HepG2 (cell line): ENCODE results near the gene CUTC. TPM values are rescaled to one million over a fixed set of nuclear protein-coding genes. Genes with fewer than 3 reads are reported as not detected.

Experiments
- CREB3 ChIP-seq: sonication (generic); formaldehyde crosslinking; IDR thresholded peaks from 2 replicates; pipeline ENCODE4 v1.5.0; 2020; ENCODE audit warnings: missing genetic modification reagents
- EZH2 ChIP-seq: conservative IDR thresholded peaks from 2 replicates; pipeline ENCODE4 v1.6.1; 2012; ENCODE audit warnings: mild to moderate bottlenecking, low read depth, low read length, moderate library complexity
- FIP1L1 ChIP-seq: fragments of 200-400 bp; formaldehyde crosslinking; IDR thresholded peaks from 2 replicates; pipeline ENCODE4 v1.6.1; 2018; ENCODE audit warnings: low read depth, mild to moderate bottlenecking, low read length, moderate library complexity, borderline replicate concordance; ENCODE audit not compliant: insufficient read depth
- GLI4 ChIP-seq: sonication (generic); formaldehyde crosslinking; IDR thresholded peaks from 2 replicates; pipeline ENCODE4 v1.5.1; 2020; ENCODE audit warnings: missing genetic modification reagents, mild to moderate bottlenecking, moderate library complexity, borderline replicate concordance
- GMEB1 ChIP-seq: sonication (generic); formaldehyde crosslinking; IDR thresholded peaks from 2 replicates; pipeline ENCODE4 v1.5.1; 2020; ENCODE audit warnings: missing genetic modification reagents, mild to moderate bottlenecking, borderline replicate concordance
- HHEX ChIP-seq: IDR thresholded peaks from 2 replicates; pipeline ENCODE4 v1.6.1; 2016; ENCODE audit warnings: control low read depth
- KDM1A ChIP-seq: IDR thresholded peaks from 2 replicates; pipeline ENCODE4 v1.6.1; 2016; ENCODE audit warnings: missing compliant biosample characterization
- MEIS2 ChIP-seq: sonication (generic); formaldehyde crosslinking; IDR thresholded peaks from 2 replicates; pipeline ENCODE4 v1.9.0; 2021; ENCODE audit warnings: mild to moderate bottlenecking, missing genetic modification reagents
- PATZ1 ChIP-seq: sonication (generic); formaldehyde crosslinking; IDR thresholded peaks from 2 replicates; pipeline ENCODE4 v1.4.0; 2020; ENCODE audit warnings: missing genetic modification reagents
- RERE ChIP-seq: IDR thresholded peaks from 2 replicates; pipeline ENCODE4 v1.6.1; 2016; ENCODE audit warnings: low read depth, missing genetic modification reagents, missing compliant biosample characterization
- RFX1 ChIP-seq: fragments of 450-650 bp; IDR thresholded peaks from 2 replicates; pipeline ENCODE4 v1.6.1; 2017
- SNAPC5 ChIP-seq: sonication (generic); formaldehyde crosslinking; IDR thresholded peaks from 2 replicates; pipeline ENCODE4 v1.8.1; 2023; ENCODE audit warnings: mild to moderate bottlenecking, missing genetic modification reagents, borderline replicate concordance
- THAP9 ChIP-seq: sonication (generic); formaldehyde crosslinking; IDR thresholded peaks from 2 replicates; pipeline ENCODE4; 2020; ENCODE audit warnings: missing genetic modification reagents, mild to moderate bottlenecking, borderline replicate concordance
- ZNF674 ChIP-seq: sonication (generic); formaldehyde crosslinking; IDR thresholded peaks from 2 replicates; pipeline ENCODE4 v1.5.0; 2020; ENCODE audit warnings: low read depth, mild to moderate bottlenecking, missing genetic modification reagents
- polyA plus RNA-seq, 8 experiments: library from polyadenylated mRNA; depleted of rRNA in 3 of 8; stranded (reverse) in 7 of 8; unstranded in 1 of 8; fragments of >200 nt; fragmentation: Illumina TruSeq in 4 of 8; extraction: Trizol in 4 of 8; gene quantifications; 2 replicates each; pipeline versions ENCODE4 v1.2.1 to v1.2.3, GENCODE V29; 2011 to 2016; ENCODE audit warnings: low read depth in 4 of 8, missing spikeins in 1 of 8, mixed read lengths in 1 of 8; ENCODE audit not compliant: insufficient read depth in 1 of 8
- total RNA-seq, 5 experiments: library from RNA; depleted of rRNA; stranded (reverse); fragments of >200 nt; fragmentation: Illumina TruSeq; extraction: Trizol; gene quantifications; 2 replicates each; pipeline ENCODE4 v1.2.3, GENCODE V29; 2016; ENCODE audit warnings: low read depth in 1 of 5

The CUTC gene
- total and polyA plus RNA-seq, 2 of the 13 experiments (the other 11 are each of a cell fraction or from before 2014, with no cell fraction given), result 22.3 to 25.8 TPM

GRCh38 chr10:99731306-99732032 lies 565 bp upstream of the CUTC start (continued):
- TF ChIP-seq THAP9 (no peak), RFX1 (no peak), HHEX (CRISPR knock-in tag) (no peak), EZH2 (no peak), ZNF674 (CRISPR knock-in tag) (no peak), SNAPC5 (CRISPR knock-in tag) (no peak), GMEB1 (no peak), CREB3 (CRISPR knock-in tag) (no peak), RERE (no peak), MEIS2 (CRISPR knock-in tag) (no peak), GLI4 (CRISPR knock-in tag) (no peak), KDM1A (CRISPR knock-in tag) (no peak), PATZ1 (no peak), FIP1L1 (no peak)
